ENCODE measurements around the gene RAB30. TPM values are rescaled to one million over a fixed set of nuclear protein-coding genes. Genes with fewer than 3 reads are reported as not detected.
A peak's percentile ranks its signal among the peaks of the same experiment; 100 is the strongest.

RAB30 gene
- total and polyA plus RNA-seq, 8 donors, result 11.3 to 15.9 (median 14.3) TPM

DNA sequence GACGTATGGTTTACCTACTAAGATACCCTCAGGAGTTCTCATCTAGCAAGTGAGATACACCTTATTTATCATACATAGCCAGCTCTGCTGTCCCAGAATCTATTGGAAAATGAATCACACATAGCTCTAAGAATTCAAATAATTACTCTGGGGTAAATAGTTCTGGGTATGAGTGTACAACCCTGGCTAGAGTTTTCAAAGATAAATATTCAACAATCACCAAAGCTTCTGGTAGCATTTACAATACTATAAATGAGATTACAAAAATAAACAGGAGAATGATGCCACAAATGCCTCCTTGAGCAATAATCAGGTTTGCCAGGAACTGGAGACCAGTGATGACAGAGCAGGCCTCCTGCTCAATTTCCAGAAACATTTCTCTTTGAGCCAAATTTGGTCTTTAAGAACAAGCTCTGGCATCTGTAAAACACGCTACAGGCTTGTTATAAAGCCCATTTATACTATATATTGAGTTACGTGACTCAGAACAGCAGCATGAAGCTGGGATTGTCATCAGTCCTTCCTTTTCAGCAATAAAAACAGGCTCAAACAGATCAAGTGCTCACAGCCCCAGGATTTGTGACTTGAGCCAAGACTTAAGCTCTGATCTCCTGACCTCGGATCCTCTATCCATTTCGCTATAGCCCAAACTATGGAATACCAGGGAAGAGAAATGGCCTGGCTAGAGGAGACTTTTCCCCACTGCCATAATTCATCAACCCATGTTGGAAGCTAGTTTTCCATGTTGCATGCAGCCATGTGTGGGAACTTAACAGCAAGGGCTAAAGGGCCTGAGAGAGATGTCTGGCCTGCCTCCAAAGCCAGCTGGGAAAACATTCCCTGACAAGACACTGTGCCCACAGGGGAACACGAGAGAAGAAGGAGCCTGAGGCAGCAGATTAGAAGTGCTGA, 19.7 kb downstream of the RAB30 start:
- peak; percentile 24 for ATAC-seq
- peak overlapping the region; percentile 48 to 63 for H3K27ac ChIP-seq
- intact Hi-C loops (cut with DNase I), result no loop called here

DNA sequence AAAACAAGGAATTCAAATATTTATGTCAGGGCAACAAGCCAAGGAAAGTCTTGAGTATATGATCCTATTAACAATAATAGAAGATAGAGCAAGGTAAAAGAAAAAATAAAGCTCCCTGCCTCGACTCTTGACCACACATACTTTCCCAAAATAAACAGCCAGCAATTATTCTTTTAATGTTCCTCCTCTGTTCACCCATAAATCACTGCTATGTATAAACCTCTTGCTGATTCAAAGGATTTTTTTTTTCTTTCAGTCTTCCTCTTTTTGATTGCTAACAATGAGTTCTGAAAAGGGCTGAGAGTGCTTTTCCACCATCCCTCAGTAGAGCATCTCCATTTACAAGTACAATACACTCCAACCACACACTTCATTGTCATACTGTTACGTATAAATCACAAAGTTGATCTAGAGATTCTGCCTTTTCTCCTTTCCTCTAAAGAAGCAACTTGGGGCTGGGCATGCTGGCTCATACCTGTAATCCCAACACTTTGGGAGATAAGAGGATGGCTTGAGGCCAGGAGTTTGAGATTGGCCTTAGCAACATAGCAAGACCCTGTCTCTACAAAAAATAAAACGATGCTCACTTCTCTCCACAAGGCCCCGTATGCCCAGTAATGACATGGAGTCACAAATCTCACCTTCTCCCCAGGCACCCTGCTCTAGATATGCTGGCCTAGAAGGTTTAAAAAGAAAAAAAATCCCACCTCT, 24.0 kb downstream of the RAB30 start:
- DNase-seq, result no peak
- ATAC-seq, result no peak
- peak overlapping the region in 1 of 2 donors; percentile 23 for H3K27ac ChIP-seq

More for the DNA sequence above, 19.7 kb downstream of the RAB30 start:
- Histone ChIP-seq H3K9me3 (no peaks in the 10 kb centered on the region), H3K36me3 (no peaks in the 10 kb centered on the region), H3K4me1 (peaks cover 0 to 23% of the 10 kb centered on the region in 2 donors), H3K27me3 (no peaks in the 10 kb centered on the region), H3K4me3 (no peak overlapping the region)
- no peak for DNase-seq
- no peak for TF ChIP-seq CTCF (IDR thresholded peaks at IDR 0.05)

GRCh38 chr11:83046621-83047172, 25.0 kb downstream of the RAB30 start:
- Histone ChIP-seq H3K4me1 (no peaks in the 10 kb centered on the region), H3K4me3 (no peak overlapping the region), H3K27me3 (no peaks in the 10 kb centered on the region), H3K9me3 (no peaks in the 10 kb centered on the region), H3K36me3 (no peaks in the 10 kb centered on the region), H3K27ac (peak overlapping the region in 1 of 2 donors; percentile 23)
- no peak for TF ChIP-seq CTCF (IDR thresholded peaks at IDR 0.05)
- DNase-seq (no peak), ATAC-seq (no peak)
- intact Hi-C loops (cut with DNase I), result no loop called here

More for the DNA sequence above, 24.0 kb downstream of the RAB30 start:
- Histone ChIP-seq H3K4me1 (peaks cover 0 to 7% of the 10 kb centered on the region in 2 donors), H3K4me3 (no peak overlapping the region), H3K36me3 (no peaks in the 10 kb centered on the region), H3K27me3 (no peaks in the 10 kb centered on the region), H3K9me3 (no peaks in the 10 kb centered on the region)
- TF ChIP-seq CTCF (IDR thresholded peaks at IDR 0.05), result no peak
- intact Hi-C loops (cut with DNase I), result no loop called here

DNA sequence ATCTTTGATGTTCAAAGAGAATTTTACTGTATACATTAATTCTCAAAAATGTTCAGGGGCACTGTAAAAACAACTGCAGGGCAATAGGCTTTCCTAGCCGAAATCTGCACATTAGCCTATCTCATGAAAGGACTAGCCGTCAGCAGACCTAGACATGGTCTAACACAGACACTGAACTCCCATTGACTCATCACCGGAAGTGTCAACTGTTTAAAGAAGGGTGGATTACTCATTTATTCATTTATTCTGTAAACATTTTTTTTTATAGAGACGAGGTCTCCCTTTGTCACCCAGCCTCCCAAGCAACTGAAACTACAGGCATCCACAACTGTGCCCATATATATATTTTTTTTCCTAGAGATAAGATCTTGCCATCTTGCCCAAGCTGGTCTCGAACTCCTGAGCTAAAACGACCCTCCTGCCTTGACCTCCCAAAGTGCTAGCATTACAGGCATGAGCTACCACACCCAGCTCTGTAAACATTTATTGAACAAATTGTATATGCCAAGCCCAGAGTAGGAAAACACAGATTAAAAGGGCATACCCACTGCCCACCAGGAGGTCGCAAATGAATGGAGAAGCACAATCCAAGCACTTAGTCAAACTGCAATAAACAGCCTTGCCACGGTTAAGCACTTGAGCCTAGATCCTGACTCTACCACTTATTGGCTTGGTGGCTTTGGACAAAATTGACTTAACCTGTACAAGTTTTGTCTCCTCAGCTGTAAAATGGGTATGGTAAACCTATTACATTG, 26.6 kb downstream of the RAB30 start:
- DNase-seq (no peak), ATAC-seq (peak; percentile 30)
- no peak for TF ChIP-seq CTCF (IDR thresholded peaks at IDR 0.05)
- no peaks in the 10 kb centered on the region for H3K27me3 ChIP-seq
- no peaks in the 10 kb centered on the region for H3K36me3 ChIP-seq
- no peaks in the 10 kb centered on the region for H3K4me1 ChIP-seq
- no peak overlapping the region for H3K27ac ChIP-seq
- H3K4me3 ChIP-seq, result no peak overlapping the region
- intact Hi-C loops (cut with DNase I), result no loop called here
- H3K9me3 ChIP-seq, result no peaks in the 10 kb centered on the region
